Hematopoietic multipotent progenitor cell (in vitro differentiated cells): Measurements from ENCODE around the gene KANSL1. TPM values are rescaled to one million over a fixed set of nuclear protein-coding genes. Genes with fewer than 3 reads are reported as not detected.
"Not testable (repeated sequence)": the region's sequence is repeated elsewhere in the genome, so short reads cannot be mapped to it uniquely, and the experiment has no call there.

Source experiments
- DNase-seq, 3 donors: peaks; one replicate each; pipeline ENCODE4 v3.0.0-alpha.2; 2011 to 2015; ENCODE audit warnings: low read depth in 2 of 3, low spot score in 2 of 3
- total RNA-seq: library from RNA; depleted of rRNA; stranded (reverse); fragments of >200 nt; gene quantifications from one replicate; pipeline ENCODE4 v1.2.3, GENCODE V29; 2012

Gene KANSL1, protein sequence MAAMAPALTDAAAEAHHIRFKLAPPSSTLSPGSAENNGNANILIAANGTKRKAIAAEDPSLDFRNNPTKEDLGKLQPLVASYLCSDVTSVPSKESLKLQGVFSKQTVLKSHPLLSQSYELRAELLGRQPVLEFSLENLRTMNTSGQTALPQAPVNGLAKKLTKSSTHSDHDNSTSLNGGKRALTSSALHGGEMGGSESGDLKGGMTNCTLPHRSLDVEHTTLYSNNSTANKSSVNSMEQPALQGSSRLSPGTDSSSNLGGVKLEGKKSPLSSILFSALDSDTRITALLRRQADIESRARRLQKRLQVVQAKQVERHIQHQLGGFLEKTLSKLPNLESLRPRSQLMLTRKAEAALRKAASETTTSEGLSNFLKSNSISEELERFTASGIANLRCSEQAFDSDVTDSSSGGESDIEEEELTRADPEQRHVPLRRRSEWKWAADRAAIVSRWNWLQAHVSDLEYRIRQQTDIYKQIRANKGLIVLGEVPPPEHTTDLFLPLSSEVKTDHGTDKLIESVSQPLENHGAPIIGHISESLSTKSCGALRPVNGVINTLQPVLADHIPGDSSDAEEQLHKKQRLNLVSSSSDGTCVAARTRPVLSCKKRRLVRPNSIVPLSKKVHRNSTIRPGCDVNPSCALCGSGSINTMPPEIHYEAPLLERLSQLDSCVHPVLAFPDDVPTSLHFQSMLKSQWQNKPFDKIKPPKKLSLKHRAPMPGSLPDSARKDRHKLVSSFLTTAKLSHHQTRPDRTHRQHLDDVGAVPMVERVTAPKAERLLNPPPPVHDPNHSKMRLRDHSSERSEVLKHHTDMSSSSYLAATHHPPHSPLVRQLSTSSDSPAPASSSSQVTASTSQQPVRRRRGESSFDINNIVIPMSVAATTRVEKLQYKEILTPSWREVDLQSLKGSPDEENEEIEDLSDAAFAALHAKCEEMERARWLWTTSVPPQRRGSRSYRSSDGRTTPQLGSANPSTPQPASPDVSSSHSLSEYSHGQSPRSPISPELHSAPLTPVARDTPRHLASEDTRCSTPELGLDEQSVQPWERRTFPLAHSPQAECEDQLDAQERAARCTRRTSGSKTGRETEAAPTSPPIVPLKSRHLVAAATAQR (N-terminal part only)
- total RNA-seq: 140 TPM

DNA sequence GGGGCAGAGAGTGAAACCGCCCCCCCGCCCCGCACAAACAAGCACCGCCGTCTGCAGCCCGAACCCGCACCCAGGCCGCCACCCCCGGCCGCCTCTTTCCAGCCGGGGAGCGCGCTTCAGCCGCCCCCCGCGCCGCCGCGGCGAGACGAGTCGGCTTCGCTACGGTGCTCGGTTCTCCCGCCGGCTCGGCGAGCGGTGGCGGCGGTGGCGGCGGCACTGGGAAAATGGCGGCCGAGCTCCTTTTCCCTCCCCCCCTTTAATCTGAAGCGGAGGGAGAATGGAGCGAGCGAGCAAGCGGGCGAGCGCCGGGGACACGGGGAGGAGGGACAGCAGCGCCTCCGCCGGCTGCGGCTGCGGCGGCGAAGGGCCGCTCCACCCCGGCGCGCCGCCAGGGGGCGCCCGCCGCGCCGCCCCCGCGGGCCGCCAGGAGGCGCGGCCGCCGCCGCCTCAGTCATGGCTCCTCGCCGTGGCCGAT is at the start of gene KANSL1:
KANSL1 (minus strand) TSS at position 279 of the 475 bp plus-strand sequence. CDS start 21,286 bp downstream, outside the sequence.
- peak; percentile 71 to 98 (median 92) for DNase-seq

DNA sequence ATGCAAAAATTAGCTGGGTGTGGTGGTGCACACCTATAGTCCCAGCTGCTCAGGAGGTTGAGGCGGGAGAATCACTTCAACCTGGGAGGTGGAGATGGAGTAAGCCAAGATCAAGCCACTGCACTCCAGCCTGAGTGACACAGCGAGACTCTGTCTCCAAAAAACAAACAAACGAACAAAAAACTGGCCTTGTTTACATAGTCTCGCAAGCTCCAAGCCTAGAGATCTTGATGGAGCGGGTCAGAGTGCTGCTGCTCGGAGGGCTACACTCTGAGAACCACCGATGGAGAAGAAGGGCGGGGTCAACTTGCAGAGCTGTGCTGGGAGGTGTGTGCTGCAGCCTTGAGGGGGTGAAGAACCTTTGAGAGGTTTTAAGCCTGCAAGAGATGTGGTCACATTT is 38.1 kb upstream of the KANSL1 start:
- DNase-seq: not testable (repeated sequence)

DNA sequence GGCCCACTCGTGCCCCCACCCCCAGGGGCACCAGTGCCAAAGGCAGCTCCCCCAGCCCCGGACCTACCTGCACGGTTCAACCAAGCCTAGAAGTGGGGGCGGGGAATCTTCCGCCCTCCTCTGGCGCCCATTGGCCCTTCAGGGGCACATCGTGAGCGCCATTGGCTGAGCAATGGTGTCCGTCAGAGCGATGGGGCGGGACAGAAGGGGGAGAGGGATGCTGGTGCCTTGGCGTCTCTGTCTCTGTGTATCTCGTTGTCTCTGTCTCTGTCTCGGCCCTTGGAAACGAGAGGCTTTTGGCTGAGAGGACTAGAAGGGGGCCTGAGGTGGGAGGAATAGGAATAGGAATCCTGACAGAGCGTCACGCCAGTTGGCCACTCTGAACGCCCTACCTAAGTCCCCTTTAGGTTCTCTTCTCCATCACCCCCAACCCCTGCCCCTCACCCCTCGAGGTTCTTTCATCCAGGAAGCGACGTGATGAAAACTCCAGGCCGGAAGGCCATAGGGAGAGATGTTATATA is 32.1 kb upstream of the KANSL1 start:
- DNase-seq: peak; percentile 59 to 97 (median 77)

DNA sequence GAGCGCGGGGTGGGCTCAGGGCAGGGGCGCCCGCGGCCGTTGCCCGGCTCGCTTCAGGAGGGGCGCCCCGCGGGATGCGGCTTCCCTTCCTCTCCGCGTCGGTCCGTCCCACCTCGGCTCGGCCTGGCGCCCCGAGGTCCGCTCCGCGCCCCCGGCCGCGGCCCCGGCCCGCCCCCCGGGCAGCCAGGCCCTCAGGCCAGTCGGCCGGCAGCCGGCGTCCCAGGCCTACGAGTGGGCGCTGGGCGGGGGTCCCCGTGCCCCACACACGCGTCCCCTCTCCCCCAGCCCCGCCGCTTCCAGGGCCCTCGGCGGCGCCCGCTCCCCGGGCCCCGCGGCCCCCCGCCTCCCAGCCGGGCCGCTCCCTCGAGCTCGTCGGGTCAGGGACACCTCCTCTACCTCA is 31.6 kb upstream of the KANSL1 start:
- DNase-seq: peak in 1 of 3 donors; percentile 24

DNA sequence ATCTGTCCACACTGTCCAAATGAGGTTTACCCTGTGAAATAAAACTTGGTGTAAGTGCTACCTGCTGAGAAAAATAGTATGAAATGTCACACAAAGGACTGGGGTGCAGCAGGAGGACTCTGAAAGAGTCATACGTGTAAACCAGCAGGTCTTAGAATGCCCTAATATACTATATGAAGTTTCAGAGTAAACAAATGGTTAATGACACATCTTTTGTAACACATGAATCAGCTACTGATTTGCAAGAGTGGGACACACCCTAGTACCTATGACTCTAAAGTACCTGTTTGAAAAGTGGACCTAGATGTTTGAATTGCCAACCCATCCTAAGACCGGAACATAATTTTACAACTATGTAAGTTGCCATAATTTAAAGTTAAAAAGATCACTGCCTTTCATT is 29.8 kb upstream of the KANSL1 start:
- not testable (repeated sequence) for DNase-seq

DNA sequence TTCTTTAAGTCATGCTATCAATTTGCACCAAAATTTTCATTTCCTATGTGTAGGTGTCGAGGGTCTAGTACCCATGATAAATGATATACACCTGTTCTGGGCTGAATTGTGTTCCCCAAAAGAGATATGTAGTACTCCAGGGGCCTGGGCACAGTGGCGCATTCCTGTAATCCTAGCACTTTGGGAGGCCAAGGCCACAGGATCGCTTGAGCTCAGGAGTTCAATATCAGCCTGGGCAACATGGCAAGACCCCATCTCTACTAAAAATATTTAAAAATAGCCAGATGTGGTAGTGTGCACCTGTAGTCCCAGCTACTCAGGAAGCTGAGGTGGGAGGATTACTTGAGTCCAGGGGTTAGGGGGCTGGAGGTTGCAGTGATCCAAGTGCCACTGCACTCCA is 23.5 kb upstream of the KANSL1 start:
- DNase-seq: no peak

DNA sequence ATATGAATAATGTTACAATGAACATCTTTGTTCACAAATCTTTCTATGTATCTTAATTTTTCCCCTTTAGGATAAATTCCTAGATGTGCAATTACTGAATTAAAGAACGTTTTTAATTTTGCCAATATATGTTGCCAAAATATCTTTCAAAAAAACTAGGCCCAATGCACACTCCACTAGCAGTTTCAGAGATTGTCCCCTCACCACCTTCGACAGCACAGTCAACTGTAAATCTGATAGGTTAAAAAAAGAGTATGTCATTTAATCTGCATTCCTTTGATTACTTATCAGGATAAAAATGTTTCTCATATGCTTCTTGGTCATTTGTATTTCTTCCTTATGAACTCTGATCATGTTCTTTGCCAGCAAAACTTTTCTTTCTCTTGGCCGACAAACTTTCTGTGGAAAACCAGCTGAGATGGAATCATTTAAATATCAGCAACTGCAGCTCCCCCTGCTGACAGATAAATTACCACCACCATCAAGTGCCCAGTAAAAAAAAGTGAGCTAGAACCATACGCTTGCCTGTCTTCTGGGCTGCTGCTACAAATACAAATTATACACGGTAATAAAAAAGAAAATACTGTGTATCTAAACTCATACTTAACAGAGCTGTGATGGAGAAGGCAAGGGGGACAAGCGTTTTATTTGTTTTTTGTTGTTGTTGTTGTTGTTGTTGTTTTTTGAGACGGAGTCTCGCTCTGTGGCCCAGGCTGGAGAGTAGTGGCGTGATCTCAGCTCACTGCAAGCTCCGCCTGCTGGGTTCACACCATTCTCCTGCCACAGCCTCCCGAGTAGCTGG is 19.6 kb upstream of the KANSL1 start:
- DNase-seq: peak; percentile 50 to 92 (median 75)

DNA sequence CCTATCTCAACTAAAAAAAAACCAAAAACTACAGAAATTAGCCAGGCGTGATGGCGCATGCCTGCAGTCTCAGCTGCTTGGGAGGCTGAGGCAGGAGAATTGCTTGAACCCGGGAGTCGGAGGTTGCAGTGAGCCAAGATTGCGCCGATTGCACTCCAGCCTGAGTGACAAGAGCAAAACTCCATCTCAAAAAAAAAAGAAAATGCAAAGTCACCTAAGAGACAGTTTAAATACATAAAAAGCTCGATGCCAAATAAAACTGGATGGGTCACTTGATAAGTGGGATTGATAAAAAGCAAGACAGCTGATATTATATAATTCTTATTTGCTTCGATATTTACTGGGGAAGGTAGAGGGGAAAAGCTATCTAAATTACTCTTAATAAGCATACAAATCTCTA is 15.8 kb upstream of the KANSL1 start:
- no peak for DNase-seq

DNA sequence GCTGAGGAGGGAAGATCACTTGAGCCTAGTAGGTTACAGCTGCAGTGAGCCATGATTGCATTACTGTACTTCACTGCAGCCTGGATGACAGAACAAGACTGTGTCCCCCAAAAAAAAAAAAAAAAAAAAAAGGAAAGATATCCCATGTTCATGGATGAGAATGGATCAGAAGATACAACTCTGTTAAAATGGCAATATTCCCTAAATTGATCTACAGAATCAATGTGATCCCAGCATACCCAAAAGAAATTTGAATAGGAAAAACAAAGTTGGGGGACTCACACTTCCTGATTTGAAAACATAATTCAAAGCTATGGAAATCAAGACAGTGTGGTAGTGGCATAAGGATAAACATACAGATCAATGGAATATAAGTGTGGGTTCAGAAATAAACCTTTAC is 12.7 kb upstream of the KANSL1 start:
- no peak for DNase-seq

DNA sequence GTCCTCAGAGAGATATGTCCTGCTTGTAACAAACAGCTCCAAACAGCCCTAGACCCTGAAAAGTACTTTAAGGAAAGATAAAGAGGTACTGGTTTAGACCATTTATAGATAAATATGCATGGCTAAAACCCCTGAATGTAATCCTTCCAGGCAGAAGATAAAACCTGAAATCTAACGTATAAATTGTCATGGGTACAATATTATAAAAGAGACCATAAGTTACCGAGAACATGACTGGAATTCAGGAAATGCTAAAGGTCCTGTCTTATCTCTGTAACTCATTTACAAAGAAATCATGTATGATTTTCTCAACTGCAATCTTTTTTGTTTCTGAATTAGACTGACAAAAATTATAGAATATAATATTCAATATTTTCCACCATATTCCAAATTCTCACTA is 9.2 kb upstream of the KANSL1 start:
- DNase-seq: no peak

DNA sequence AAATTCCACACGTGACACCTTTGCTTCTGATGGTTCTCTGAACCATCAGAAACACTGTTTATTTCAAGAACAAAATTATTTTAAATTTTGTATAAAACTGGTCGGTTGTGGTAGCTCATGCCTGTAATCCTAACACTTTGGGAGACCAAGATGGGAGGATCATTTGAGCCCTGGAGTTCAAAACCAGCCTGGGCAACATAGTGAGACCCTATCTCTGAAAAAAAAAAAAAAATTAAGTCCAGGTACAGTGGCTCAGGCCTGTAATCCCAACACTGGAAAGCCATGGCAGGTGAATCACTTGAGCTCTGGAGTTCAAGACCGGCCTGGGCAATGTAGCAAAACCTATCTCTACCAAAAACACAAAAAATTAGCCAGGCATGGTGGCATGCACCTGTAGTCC is 8.3 kb upstream of the KANSL1 start:
- no peak for DNase-seq

DNA sequence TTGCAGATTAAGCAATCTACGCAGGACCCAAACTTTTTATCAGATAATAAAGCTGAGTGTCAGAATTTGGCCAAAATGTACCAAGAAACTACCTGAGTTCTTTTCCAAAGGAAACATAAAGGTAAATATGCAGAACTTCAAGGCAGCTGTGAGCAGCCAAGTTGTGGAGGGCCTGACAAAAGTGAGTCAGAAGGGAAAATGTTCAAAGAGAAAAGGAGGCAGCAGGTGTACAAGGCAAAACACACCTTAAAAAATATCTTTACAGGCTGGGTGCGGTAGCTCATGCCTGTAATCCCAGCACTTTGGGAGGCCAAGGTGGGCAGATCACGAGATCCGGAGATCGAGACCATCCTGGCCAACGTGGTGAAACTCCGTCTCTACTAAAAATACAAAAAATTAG is 7.0 kb upstream of the KANSL1 start:
- no peak for DNase-seq

DNA sequence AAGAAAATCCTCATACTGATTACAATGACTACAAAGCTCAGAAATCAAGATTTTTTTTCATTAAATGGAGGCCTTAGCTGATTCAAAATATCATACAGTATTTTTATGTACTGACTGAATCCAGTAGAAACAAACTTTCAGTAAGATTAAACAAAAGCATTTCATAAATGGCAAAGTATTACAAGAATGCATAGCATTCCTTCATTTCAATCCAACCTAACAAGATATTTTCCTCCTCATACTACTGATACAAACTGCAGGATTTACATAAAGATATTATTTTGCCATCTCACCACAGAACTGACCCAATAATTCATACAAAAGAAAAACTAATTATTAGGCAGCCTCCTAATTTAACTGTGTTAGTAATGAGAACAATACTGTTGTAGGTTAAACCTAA is 6.2 kb upstream of the KANSL1 start:
- DNase-seq: no peak

DNA sequence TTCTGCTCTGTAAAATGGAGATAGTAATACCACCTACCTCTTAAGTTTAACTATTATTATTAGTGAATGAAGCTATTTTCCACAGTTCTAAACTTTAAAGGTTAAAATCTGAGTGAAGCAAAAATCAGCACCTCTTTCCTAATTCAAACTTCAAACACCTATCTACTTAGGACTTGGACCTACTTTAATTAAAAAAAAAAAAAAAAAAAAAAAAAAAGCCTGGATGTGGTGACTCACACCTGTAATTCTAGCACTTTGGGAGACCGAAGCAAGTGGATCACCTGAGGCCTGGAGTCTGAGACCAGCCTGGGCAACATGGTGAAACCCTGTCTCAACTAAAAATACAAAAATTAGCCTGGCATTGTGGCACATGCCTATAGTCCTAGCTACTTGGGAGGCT is 5.0 kb upstream of the KANSL1 start:
- no peak for DNase-seq

DNA sequence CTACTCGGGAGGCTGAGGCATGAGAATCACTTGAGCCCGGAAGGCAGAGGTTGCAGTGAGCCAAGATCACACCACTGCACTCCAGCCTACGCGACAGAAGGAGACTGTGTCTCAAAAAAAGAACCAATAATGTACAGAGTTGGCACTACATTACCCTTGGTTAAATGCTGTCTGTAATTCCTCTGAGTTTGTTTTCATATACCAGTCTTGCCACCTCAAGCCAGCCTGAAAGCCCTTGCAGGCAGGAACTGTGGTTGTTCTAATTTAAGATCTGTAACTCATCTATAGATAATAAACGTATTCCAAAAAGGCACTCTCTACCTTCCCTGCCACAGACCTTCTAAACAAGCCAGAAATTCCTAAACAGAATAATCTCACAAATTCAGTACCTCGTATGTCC is 4.3 kb upstream of the KANSL1 start:
- DNase-seq: no peak

DNA sequence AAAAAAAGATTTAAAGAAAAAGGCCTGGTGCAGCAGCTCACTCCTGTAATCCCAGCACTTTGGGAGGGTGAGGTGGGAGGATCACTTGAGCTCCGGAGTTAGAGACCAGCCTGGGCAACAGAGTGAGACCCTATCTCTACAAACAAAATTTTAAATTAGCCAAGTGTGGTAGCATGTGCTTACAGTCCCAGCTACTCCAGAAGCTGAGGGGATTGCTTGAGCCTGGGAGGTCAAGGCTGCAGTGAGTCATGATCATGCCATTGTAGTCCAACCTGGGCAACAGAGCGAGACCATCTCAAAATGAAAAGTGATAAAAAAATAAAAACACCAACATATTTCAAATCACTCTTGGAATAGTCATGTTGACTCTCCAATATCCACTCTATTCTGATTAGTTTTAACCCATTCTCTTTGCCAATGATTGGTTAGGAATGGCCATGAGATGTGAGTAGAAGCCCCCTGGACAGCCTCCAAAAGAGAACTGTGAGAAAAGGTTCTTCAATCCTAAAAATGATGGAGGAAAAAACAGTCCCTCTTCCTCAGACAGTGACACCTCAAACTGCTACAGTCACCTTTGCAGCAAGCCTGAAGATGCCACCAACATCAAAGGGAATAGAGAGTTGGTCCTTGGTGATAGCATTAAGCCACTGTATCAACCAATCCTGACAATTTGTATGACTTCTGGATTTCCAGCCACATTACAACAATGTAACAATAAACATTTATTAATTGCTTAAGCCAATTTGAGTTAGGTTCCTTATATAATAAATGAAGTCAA is 2.9 kb upstream of the KANSL1 start:
- no peak for DNase-seq

DNA sequence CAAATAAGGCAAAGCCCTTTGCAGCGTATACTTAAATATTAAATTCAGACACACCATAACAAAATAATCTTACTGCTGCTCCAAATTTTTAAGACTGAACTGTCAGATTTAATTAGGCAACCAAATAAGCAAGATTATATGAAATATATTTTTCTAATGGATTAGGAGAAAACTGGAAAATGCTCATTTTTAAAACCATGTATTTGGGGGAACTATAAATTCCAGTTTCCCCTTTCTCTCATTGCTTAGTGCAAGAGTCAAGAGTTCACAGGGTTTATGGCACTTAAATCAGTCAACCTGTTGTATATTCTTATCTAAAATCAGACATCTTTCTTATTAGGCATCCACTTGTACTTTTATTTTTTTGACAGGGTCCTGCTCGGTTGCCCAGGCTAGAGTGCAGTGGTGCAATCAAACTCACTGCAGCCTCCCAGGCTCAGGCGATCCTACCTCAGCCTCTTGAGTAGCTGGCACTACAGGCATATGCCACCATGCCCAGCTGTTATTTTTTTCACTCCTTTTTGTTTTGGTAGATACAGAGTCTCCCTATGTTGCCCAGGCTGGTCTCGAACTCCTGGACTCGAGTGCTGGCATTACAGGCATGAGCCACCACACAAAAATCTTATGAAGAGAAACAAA is 2.1 kb upstream of the KANSL1 start:
- no peak for DNase-seq

DNA sequence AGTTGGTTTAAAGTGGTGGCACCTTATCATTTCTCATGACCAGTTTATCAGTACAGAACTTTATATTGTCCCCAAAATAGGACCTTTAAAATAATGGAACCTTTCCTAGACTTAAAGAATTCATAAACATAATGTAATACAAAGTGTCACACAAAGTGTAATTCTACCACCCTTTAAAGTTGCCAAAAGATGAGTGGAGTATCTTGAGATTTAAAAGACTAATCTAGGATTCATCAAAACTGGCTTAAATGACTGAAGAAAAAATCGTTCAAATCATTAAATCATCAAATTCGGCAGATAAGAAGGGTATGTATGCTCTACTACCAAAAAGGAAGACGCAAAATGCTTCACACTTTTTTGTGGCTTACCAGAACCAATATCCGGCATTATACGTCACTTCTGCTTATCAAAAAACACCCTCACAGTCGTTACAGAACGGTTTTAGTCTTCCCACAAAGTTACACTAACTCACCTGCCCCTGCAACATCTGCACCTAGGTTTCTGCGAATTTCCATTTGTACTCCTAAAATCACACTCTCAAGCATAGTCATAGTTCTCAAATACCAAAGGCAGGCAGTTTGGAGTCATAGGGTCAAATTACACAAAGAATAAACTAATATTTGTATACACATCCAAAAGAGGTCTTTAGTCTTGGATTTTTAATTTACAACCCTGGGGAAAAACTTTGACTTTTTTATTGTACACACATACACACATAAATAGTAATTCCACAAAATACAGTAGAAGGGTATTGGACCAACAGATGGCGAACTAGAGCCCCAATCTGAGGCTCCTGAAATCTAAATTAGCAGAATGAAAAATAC is 1.4 kb upstream of the KANSL1 start:
- DNase-seq: peak; percentile 61 to 94 (median 74)
